ENCODE data around the gene CCDC148.

CCDC148 gene

GRCh38 chr2:158232476-158232875 lies 224.1 kb downstream of the CCDC148 start (continued):
- TF ChIP-seq ZBTB17 (tag by site-specific recombination; IDR thresholded peaks at IDR 0.05) (peak; percentile 41; the same call in 1 of the 2 replicates), HOXD13 (CRISPR knock-in tag; IDR thresholded peaks at IDR 0.05; ENCODE audit: borderline replicate concordance) (peak; percentile 98), ZNF639 (tag by site-specific recombination; IDR thresholded peaks at IDR 0.05) (peak; percentile 76), ZNF24 (tag by site-specific recombination; IDR thresholded peaks at IDR 0.05) (peak; percentile 68; the same call in 1 of the 2 replicates), YY2 (tag by site-specific recombination; IDR thresholded peaks at IDR 0.05) (0 out of 2 replicates have a peak, but pooled peaks have one; percentile 19), MZF1 (tag by site-specific recombination; IDR thresholded peaks at IDR 0.05; ENCODE audit: borderline replicate concordance) (peak; percentile 57; the same call in 1 of the 2 replicates), ZNF155 (tag by site-specific recombination; IDR thresholded peaks at IDR 0.05) (no peak), ZNF175 (tag by site-specific recombination; IDR thresholded peaks at IDR 0.05) (no peak), SP2 (tag by site-specific recombination; IDR thresholded peaks at IDR 0.05) (0 out of 2 replicates have a peak, but pooled peaks have one; percentile 10), PRDM6 (tag by site-specific recombination; IDR thresholded peaks at IDR 0.05) (peak; percentile 87), KLF9 (tag by site-specific recombination; IDR thresholded peaks at IDR 0.05; ENCODE audit: low read depth) (no peak), ZXDB (tag by site-specific recombination; IDR thresholded peaks at IDR 0.05) (peak; percentile 82), ZNF350 (tag by site-specific recombination; IDR thresholded peaks at IDR 0.05) (no peak), ZNF157 (tag by site-specific recombination; IDR thresholded peaks at IDR 0.05) (no peak), MYNN (tag by site-specific recombination; IDR thresholded peaks at IDR 0.05; ENCODE audit: borderline replicate concordance) (no peak), ZNF548 (tag by site-specific recombination; IDR thresholded peaks at IDR 0.05) (no peak), ZNF837 (tag by site-specific recombination; IDR thresholded peaks at IDR 0.05) (no peak), ZNF513 (tag by site-specific recombination; IDR thresholded peaks at IDR 0.05) (peak; percentile 35; the same call in 1 of the 2 replicates), ZFP69B (tag by site-specific recombination; IDR thresholded peaks at IDR 0.05) (no peak), REPIN1 (tag by site-specific recombination; IDR thresholded peaks at IDR 0.05; ENCODE audit: low read depth) (no peak), ZNF354C (tag by site-specific recombination; IDR thresholded peaks at IDR 0.05; ENCODE audit: borderline replicate concordance, low read depth) (no peak), FEZF1 (tag by site-specific recombination; IDR thresholded peaks at IDR 0.05) (peak; percentile 88), TRIM28 (IDR thresholded peaks at IDR 0.05; ENCODE audit: borderline replicate concordance, low read length) (peak; percentile 81; the same call in 1 of the 2 replicates), BCL11A (tag by site-specific recombination; IDR thresholded peaks at IDR 0.05; ENCODE audit: low read depth) (peak; percentile 78), ATF2 (tag by site-specific recombination; IDR thresholded peaks at IDR 0.05; ENCODE audit: low read depth) (peak; percentile 38), ZNF571 (tag by site-specific recombination; IDR thresholded peaks at IDR 0.05) (no peak), BCL11B (tag by site-specific recombination; IDR thresholded peaks at IDR 0.05; ENCODE audit: low read depth) (no peak), ZNF18 (tag by site-specific recombination; IDR thresholded peaks at IDR 0.05) (0 out of 2 replicates have a peak, but pooled peaks have one; percentile 33), TSHZ1 (tag by site-specific recombination; IDR thresholded peaks at IDR 0.05; ENCODE audit: borderline replicate concordance) (peak; percentile 91; the same call in 1 of the 2 replicates), ZNF558 (tag by site-specific recombination; IDR thresholded peaks at IDR 0.05) (no peak)
